Loucy (cell line): Measurements from ENCODE around the gene NIPA2.

Source experiments
- EZH2phosphoT487 ChIP-seq: fragments of 200-600 bp; IDR thresholded peaks from 2 replicates; pipeline ENCODE4 v1.6.1; 2018; ENCODE audit warnings: antibody characterized with exemption, mild to moderate bottlenecking, moderate library complexity, borderline replicate concordance
- TF ChIP-seq, protein P1 (sequence below): fragments of 200-600 bp; sonication (generic); conservative IDR thresholded peaks from 2 replicates; pipeline ENCODE4 v1.5.1; 2014; ENCODE audit warnings: mild to moderate bottlenecking, antibody characterized with exemption, low read length

DNA sequence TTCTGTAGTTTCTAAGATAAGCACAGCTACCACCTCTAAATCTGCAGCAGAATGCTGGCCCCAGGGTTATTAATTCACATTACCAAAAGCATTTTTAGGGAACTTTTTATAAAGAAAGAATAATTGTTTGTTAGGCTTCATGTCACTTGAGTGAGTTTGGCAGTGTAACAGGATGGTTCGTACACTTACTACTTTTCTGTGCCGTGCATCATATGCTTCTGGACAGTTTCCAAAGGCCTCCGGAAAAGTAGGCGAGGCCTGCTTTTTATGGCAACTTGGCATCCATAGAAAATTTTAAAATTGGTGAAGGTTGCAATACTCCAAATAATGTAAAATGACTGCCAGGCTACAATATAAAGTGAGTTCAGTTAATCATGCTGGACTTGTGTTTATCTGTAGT is 30.0 kb downstream of the NIPA2 start:
- TF ChIP-seq, protein P1, sequence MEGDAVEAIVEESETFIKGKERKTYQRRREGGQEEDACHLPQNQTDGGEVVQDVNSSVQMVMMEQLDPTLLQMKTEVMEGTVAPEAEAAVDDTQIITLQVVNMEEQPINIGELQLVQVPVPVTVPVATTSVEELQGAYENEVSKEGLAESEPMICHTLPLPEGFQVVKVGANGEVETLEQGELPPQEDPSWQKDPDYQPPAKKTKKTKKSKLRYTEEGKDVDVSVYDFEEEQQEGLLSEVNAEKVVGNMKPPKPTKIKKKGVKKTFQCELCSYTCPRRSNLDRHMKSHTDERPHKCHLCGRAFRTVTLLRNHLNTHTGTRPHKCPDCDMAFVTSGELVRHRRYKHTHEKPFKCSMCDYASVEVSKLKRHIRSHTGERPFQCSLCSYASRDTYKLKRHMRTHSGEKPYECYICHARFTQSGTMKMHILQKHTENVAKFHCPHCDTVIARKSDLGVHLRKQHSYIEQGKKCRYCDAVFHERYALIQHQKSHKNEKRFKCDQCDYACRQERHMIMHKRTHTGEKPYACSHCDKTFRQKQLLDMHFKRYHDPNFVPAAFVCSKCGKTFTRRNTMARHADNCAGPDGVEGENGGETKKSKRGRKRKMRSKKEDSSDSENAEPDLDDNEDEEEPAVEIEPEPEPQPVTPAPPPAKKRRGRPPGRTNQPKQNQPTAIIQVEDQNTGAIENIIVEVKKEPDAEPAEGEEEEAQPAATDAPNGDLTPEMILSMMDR: no peak
- no peak for TF ChIP-seq EZH2phosphoT487
